Prostate gland (tissue), 2 donors: ENCODE results near the gene SGSH.

Source experiments
- CTCF ChIP-seq, 4 experiments: fragments of 200-600 bp in 2 of 4; fragments of 450-650 bp in 2 of 4; sonication (generic) in 2 of 4; IDR thresholded peaks; 1 replicate in 3 of 4; 2 replicates in 1 of 4; pipeline ENCODE4 v1.5.1; 2016 to 2019; ENCODE audit warnings: antibody characterized with exemption in 4 of 4, mild to moderate bottlenecking in 2 of 4, moderate library complexity in 2 of 4
- POLR2A ChIP-seq: fragments of 450-650 bp; IDR thresholded peaks from one replicate; pipeline ENCODE4 v1.6.1; 2016; ENCODE audit warnings: antibody characterized with exemption, mild to moderate bottlenecking
- POLR2AphosphoS5 ChIP-seq: sonication (generic); formaldehyde crosslinking; IDR thresholded peaks from one replicate; pipeline ENCODE4 v1.6.1; 2017; ENCODE audit warnings: antibody characterized with exemption

DNA sequence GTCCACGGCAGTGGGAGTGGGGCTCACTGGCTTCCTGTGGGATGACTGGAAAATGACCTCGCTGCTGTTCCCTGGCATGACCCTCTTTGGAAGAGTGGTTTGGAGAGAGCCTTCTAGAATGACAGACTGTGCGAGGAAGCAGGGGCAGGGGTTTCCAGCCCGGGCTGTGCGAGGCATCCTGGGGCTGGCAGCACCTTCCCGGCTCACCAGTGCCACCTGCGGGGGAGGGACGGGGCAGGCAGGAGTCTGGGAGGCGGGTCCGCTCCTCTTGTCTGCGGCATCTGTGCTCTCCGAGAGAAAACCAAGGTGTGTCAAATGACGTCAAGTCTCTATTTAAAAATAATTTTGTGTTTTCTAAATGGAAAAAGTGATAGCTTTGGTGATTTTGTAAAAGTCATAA is 32.7 kb upstream of the SGSH start:
- TF ChIP-seq CTCF (IDR thresholded peaks at IDR 0.05) (peak; percentile 15 to 78 (median 60)), POLR2A (no peak), POLR2AphosphoS5 (peak; percentile 47)
